DMS 273 (cell line): Measurements from ENCODE around the gene ZNF280B.

Experiments
- DNase-seq: peaks from one replicate; lab custom pipeline; 2025; ENCODE audit not compliant: unreplicated experiment; lab: John Stamatoyannopoulos, UW

The ZNF280B gene

GRCh38 chr22:22440188-22440587 is 68.4 kb downstream of the ZNF280B start:
- DNase-seq, result no peak
